HG03095 (cell line): Measurements from ENCODE around the gene EFCAB8.

ENCODE experiments used
- ATAC-seq: cut with Tn5 transposase; IDR thresholded peaks from one replicate; pipeline ENCODE4 v1.9.1; 2021; ENCODE audit warnings: moderate library complexity; ENCODE audit not compliant: unreplicated experiment

The EFCAB8 gene

DNA sequence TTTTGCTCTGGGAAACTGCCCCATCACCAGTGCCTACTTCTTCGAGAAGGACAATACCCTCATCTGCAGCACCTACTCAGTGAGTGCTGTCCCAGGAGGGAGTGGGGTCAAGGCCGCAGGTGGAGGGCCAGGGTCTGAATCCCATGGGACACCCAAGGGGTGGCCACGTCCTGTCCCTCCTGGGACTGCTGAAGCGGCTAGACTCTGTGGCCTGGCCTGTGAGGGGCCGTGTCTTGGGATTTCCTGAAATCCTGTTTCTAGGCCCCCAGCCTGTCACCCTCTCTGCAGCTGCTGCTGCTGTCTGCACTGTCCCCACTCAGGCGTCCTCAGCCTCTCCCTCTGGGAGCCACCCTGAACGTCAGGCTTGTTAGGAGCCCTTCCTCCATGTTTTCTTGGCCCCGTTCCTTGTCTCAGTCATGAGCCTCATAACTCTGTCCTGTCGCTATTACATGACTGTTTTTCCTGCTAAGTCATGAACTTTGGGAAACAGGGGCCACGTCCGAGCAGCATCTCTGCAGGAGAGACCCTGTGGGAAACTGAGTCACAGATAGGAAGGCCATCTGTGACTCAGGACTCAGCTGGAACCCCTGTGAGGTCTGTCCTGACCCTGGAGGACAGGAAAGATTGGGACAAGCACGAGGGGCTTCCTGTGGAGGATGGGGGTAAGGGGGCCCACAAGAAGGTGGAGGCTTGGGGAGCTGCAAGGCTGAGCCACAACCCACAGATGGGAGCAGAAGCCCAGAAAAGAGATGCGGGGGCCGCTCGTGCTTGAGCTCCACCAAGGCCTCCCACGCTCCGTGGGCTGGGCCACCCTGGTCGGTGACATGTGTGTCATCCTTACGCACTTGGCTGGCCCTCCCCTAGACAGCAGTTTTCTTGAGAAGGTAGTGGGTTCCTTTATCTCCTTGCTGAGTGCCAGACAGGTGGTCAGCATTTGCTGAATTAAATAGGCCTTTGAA lies 49.9 kb downstream of the EFCAB8 start:
- ATAC-seq, result no peak

DNA sequence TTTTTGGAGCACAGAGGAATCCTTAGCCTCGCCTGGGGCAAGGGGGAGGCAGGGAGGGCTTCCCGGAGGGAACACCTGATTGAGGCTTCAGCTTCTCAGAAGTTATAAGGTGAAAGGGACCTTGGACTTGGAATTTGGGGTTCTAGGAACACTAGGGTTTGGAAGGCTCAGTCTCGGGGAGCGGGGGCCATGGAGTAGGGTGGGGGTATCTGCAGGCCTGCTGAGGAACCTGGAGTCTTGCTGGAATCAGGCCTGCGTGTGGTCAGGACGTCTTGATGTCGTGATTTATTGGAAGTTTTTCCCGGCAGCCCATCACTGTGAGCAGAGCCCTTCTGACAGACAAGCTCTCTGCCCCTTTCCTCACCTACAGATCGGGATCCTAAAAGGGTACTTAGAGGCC lies 50.7 kb downstream of the EFCAB8 start:
- no peak for ATAC-seq

DNA sequence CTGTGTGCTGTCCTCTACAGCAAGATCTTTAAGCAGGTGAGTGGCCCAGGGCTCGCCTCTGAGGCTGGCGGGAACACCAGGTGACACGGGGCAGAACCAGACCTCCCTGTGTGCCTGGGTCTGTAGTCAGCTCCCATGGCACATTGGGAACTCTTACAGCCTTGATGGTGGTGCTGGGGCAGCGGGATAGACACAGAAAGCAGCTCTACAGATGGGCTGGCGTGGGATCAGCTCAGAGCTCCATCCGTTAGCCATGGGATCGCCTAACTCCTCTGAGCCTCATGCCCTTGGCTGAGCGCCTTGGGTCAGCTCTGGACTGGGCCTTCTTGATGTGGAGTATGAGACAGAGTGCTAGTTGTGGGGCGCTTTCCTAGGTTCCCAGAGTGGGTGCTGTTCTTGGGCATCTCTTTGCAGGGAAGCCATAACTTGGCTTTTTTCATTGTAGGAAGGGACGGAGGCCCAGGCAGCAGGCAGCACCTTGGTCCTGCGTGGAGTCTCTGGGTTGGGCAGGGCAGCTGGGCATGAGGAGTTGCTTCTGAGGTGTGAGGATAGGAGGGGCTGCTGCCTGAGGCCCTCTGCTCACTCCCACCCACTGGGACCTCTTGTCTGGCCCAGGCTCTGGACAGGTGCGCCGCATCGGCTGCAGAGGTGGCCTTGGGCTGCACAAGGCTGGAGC lies 51.3 kb downstream of the EFCAB8 start:
- ATAC-seq, result no peak

DNA sequence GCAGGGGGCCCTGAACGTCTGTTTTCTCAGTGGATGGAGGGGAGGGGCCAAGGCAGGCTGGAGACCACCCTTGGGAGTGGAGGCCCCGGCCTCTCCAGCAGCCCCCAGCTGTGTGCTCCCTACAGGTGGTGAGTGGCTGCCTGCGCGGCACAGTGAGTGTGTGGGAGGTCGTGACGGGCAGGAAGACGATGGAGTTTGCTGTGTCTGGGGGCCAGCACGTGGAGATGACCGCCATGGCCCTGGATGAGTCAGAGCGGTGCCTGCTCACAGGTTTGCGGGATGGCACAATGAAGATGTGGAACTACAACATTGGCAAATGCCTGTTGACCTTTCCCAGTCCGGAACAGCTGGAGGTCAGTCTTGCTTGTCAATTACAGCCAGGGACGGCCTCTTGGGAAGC lies 52.6 kb downstream of the EFCAB8 start:
- ATAC-seq, result no peak

DNA sequence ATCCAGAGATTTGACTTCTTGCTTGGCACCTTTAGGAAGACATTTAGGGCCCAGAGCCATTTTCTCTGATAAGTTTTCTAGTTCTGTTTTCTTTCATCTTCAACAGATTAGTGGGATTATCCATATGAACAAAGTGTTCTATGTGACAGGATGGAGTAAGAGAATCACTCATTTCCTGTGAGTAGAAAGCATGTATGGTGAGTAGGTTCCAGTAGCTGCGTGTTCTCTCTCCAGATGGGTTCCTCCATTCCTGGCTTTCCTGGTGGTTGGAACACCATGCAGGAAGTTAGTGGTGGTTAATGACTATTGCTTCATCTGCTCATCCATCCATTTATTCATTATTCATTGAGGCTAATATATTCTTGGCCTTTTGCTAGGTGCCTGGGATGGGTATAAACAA lies 54.0 kb downstream of the EFCAB8 start:
- ATAC-seq, result no peak

DNA sequence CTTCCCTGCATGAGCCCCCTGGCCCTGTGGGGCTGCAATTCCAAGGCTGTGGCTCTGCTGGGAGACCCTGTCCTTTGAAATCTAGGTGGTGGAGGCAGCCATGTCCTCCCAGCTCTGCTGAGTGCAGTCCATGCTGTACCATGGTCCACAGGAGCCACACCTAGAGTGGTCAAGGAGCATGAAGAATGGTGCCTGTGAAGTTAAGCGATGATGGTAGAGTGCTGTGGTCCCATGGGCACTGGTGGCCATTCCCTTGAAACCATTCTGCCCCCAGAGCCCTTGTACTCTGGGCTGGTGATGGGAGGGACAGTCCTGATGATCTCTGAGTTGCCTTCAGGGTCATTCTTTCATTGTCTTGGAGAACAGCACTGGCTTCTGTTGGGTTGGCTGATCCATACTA lies 55.3 kb downstream of the EFCAB8 start:
- no peak for ATAC-seq

DNA sequence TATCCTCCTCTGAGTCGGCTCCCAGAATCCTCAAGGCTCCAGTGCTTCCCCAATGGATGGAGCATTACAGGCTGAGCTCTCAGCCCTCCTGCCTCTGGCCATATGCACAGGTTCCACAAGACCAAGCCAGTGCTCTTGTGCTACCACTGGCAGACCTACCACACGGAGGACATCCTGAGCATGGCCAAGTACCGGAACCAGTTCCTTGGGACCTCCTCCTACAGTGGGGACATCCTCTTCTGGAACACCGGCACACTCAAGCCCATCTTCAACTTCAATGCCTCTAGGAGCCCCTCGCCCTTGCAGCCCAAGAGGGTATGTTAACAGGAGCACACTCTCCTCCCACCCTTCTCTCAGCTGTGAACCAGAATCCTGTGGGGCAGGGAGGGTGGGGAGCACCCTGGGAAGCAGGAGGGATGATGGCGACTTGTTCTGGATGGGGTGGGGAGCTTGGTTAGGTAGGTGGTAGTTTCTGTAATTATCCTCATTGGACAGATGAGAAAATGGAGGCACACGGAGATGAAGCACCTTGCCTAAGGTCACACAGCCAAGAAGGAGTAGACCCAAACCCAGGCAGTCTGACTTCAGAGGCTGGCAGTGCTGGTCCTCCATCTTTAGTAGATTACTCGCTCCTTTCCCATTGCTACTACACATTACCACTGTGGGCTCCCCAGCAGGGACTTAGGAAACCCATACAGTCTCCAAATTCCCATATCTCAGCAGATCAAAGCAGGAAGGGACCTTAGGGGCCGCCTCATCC lies 58.6 kb downstream of the EFCAB8 start:
- no peak for ATAC-seq

DNA sequence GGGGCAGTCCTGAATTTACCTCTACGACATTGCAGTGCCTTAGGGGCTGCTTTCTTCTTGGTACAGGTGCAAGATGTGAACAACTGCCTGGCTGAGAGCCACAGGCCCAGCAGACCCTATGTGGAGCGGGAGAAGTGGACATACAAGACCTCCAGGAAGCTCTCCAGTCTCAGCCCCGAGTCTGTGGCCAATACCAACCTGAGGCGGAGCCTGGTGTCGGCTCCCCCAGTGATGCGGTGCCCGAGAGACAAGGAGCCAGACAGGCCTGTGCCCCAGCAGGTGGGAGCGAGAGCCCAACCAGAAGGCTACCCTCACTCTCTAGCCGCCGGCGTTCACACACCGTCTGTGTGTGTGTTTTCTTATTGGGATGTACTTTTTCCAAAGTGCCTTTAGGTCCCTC lies 59.6 kb downstream of the EFCAB8 start:
- no peak for ATAC-seq

DNA sequence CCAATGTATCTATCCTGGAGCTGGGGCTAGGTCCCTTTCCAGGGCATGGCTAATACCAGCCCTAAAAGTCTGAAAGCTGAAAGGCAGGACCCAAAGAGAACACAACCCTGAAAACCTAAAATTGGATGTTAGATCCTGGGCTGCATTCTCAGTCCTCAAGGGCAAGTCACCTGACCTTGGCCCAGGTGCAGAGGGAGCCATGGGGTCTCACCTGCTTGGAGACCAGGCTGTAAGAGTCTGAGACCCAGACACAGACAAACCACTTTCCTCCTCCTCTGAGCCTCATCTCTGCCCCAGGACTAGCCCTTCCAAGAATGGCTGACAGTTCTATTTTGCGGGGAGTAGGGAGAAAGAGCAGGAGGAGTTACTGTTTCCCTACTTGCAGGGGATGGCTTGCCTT lies 60.0 kb downstream of the EFCAB8 start:
- ATAC-seq, result no peak

DNA sequence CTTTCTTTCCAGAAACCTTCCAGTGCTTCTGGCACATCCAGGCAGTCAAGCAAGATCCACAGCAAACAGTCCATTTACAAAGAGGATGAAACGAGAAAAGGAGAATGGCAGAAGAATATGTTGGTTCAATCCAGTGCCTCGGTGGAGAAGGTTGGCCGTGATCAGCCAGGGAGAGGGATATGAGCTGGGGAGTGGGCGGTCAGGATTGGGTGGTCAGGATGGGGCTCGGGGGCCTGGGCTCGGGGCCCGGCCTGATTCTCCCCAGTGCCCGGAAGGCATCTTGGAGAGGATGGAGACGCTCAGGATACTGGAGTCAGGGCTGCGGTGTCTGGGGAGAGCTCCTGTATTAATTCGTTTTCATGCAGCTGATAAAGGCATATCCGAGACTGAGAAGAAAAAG lies 61.3 kb downstream of the EFCAB8 start:
- ATAC-seq, result no peak

DNA sequence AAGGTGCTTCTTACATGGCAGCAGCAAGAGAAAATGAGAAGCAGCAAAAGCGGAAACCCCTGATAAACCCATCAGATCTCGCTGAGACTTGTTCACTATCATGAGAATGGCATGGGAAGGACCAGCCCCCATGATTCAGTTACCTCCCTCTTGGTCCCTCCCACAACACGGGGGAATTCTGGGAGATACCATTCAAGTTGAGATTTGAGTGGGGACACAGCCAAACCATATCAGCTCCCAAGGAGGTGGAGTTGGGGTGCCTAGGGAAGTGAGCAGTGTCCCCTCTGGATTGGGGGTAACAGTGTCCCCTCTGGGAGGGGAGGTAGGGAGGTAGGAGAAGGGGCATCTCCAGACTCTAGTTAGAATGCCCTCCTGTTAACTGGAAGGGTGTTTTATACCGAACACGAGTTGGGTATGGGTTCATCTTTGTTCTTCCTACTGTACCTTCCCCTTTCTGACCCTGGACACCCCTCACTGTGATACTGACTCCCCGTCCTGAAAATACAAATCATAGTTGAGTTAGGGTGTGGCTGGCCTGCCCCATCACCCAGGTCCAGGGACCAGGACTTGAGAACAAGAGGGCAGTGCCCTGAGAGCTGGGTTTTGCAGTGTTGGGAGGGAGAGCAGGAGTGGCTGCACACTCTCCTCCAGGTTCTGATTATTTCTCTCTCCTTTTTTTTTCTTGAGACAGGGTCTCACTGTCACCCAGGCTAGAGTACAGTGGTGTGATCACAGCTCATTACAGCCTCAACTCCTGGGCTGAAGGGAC lies 62.0 kb downstream of the EFCAB8 start:
- no peak for ATAC-seq

DNA sequence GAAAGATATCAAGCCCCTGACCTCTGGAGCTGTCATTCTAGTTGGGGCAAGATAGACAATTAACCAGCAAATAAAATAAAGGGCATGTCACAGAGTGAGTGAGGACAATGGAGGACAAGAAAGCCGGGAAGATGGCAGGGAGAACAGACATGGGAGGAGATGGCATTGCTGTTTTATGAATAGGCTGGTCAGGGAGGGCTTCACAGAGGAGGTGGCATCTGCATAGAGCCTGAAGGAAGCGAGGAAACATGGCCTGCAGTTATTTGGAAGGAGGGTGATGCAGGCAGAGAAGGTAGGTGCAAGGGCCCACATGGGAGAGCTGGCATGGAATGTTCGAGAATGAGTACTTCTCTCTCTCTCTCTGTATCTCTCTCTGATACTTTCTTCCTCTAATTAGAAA lies 63.7 kb downstream of the EFCAB8 start:
- ATAC-seq, result no peak

DNA sequence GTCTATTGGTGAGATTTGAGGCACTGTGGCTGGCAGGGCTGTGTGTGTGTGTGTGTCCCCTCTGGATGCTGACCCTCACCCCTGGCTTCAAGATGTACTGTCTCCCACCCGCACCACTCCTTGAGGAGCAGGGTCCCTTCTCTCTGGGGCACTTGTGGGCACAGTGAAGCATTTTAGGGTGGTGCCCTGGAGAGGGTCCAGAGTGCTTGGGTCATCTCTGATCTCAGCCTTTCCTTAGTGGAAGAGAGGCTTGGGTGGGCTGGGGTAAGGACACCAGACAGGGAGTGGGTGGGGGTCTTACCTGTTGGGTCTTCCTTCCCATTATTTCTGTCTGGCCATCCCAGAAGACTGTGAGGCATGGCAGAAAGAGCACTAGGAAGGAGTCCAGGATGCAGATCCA lies 66.1 kb downstream of the EFCAB8 start:
- ATAC-seq, result no peak

DNA sequence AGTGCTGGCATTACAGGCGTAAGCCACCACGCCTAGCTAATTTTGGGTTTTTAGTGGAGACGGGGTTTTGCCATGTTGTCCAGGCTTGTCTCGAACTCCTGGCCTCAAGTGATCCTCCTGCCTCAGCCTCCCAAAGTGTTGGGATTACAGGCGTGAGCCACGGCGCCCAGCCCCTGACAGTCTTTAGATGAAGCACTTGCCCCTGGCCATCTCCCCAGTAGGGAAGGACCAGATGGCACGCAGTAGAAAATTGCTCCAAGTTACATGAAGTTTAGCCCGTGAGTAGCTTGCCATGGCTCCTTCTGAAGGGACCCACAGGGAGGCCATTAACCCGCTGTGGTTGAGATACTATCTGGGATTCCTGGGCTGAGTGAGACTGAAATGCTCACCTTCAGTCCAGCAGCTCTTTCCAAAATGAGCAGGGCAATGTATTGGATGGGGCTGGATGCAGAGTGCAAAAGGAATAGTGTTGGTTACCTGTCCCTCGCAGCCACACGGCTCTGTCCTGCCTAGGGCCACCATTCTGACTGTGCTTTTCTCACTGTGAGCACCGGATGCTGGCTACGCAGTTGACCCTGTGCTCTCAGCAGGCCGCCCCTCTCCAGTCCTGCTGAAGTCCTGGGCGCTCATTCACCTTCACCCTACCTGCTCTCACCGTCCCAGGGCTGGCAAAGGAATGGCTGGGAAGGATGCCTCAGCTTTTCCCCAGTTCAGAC lies 66.9 kb downstream of the EFCAB8 start:
- ATAC-seq, result no peak

DNA sequence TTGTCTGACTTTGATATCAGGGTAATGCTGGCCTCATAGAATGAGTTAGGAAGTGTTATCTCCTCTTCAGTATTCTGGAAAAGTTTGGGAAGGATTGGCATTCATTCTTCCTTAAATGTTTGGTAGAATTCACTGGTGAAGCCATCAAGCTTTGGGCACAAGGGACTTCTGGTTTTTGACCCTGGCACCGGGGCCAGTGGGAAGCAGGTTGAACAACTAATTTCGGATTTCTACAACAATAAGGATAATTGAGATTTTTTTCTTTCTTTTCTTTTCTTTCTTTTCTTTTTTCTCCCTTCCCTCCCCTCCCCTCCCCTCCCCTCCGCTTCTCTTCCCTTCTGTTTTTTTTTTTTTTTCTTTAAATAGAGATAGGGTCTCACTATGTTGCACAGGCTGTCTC lies 70.4 kb downstream of the EFCAB8 start:
- no peak for ATAC-seq

DNA sequence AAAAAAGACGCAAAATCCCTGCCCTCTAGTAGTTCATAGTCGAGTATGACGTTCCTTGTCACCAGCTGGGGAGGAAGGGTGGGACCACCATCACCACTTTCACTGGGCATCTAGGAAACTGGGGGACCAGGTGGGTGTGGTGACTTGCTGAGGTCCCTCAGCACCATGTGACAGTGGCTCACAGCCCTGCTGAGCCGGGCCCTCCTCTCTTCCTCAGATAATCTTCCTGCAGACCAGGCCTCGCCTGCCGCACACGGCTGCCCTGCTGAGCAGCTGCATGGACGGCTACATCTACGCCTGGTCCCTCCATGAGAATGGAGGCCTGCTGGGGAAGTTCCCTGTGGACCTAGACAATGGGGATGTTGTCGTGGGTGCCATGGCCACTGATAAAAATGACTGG lies 71.5 kb downstream of the EFCAB8 start:
- no peak for ATAC-seq

DNA sequence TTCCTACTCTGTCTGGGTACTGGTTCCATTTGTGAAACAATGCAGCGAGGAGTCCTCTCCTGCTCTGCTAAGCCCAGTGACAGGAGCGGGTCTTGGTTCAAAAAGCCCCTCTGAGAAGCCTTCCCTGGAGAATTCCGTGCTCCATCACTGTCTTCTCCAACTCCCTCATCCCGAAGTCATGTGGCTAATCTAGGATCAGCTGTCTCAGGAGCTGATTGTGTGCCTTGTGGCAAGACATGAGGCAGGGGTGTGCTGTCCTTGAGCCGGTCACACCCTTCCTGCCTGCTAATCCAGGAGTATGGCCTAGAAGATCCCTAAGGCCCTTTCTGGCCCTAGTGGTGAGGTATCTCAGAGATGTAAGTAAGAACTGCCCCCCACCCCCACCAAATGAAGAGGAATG lies 72.0 kb downstream of the EFCAB8 start:
- ATAC-seq, result no peak

DNA sequence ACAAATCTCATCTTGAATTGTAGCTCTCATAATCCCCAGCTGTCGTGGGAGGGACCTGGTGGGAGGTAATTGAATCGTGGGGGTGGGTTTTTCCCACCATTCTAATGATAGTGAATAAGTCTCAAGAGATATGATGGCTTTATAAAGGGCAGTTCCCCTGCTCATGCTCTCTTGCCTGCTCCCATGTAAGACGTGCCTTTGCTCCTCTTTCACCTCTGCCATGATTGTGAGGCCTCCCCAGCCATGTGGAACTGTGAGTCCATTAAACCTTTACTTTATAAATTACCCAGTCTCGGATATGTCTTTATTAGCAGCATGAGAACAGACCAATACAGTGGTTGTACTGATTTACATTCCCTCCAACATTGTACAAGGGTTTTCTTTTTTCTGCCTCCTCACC lies 75.9 kb downstream of the EFCAB8 start:
- no peak for ATAC-seq

DNA sequence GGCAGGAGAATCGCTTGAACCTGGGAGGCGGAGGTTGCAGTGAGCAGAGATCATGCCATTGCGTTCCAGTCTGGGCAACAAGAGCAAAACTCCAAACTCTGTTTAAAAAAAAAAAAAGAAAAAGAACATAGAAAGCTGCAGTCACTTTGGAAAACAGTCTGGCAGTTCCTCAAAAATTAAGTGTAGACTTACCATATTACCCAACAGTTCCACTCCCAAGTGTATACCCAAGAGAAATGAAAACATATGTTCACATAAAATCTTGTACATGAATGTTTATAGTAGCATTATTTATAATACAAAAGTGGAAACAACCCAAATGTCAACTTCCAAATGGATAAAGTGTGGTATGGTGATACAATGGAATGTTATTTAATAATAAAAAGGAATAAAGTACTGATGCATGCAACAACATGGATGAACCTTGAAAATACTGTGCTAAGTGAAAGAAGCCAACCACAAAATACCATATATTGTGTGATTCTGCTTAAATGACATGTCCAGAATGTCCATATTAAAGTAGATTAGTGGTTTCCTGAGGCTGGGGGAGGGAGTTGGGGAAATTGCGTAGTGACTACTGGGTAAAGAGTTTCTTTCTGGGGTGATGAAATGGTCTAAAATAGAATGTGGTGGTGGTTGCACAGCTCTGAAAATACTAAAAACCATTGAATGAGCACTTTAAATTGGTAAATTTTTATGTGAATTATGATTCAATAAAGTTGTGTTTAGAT lies 82.6 kb downstream of the EFCAB8 start:
- ATAC-seq, result no peak
